ENCODE results near the gene SENP5. TPM values are rescaled to one million over a fixed set of nuclear protein-coding genes. Genes with fewer than 3 reads are reported as not detected.

SENP5 gene
- total and polyA plus RNA-seq, 9 of the 15 experiments (the other 6 are each of a cell fraction or from before 2014, with no cell fraction given): 18.3 to 59.7 (median 35.8) TPM

GRCh38 chr3:196942226-196942914, 74.7 kb downstream of the SENP5 start, which contains the start of gene NCBP2 (continued):
- TF ChIP-seq CTCF (IDR thresholded peaks at IDR 0.05 in 2 of 3, conservative IDR thresholded peaks at IDR 0.05 in 1 of 3; ENCODE audit: insufficient read depth in 2 of 3, low read depth in 1 of 3, low read length in 3 of 3) (peak; percentile 88 to 91 (median 88)), ZNF23 (CRISPR knock-in tag; IDR thresholded peaks at IDR 0.05) (no peak), JUNB (CRISPR knock-in tag; conservative IDR thresholded peaks at IDR 0.05) (no peak), RFX1 (IDR thresholded peaks at IDR 0.05) (no peak), LEF1 (IDR thresholded peaks at IDR 0.05) (no peak), XRCC5 (IDR thresholded peaks at IDR 0.05; ENCODE audit: low read depth, low read length) (peak; percentile 78; the same call in 1 of the 2 replicates), RBBP5 (IDR thresholded peaks at IDR 0.05; ENCODE audit: borderline replicate concordance, insufficient read depth, low read length, poor library complexity, severe bottlenecking) (peak; percentile 95), POLR2A (conservative IDR thresholded peaks at IDR 0.05) (peak; percentile 94), XRCC4 (IDR thresholded peaks at IDR 0.05; ENCODE audit: extremely low read depth, insufficient read depth, insufficient read length) (no peak), PHTF2 (CRISPR knock-in tag; IDR thresholded peaks at IDR 0.05) (no peak), RAD21 (CRISPR knock-in tag; conservative IDR thresholded peaks at IDR 0.05 in 1 of 2, IDR thresholded peaks at IDR 0.05 in 1 of 2) (peak; percentile 52 to 62), KAT7 (CRISPR knock-in tag; IDR thresholded peaks at IDR 0.05; ENCODE audit: borderline replicate concordance) (peak; percentile 100), REST (IDR thresholded peaks at IDR 0.05; ENCODE audit: borderline replicate concordance) (peak; percentile 34; the same call in 1 of the 2 replicates), REST (CRISPR knock-in tag; IDR thresholded peaks at IDR 0.05; ENCODE audit: low read depth) (no peak; the same call in none of the 2 replicates), NKRF (IDR thresholded peaks at IDR 0.05; ENCODE audit: borderline replicate concordance) (peak; percentile 89)

All from K562 (cell line).